PC-9 (cell line): ENCODE data around the gene ZNF28.

Experiments
- CTCF ChIP-seq: fragments of 200-600 bp; sonication (generic); conservative IDR thresholded peaks from 2 replicates; pipeline ENCODE4 v1.6.1; 2017; ENCODE audit warnings: mixed run types, antibody characterized with exemption, mild to moderate bottlenecking, moderate library complexity
- EZH2 ChIP-seq: fragments of 200-600 bp; sonication (generic); IDR thresholded peaks from 2 replicates; pipeline ENCODE4 v1.8.0; 2017; ENCODE audit warnings: antibody characterized with exemption, low read depth

- no peak for TF ChIP-seq CTCF
- TF ChIP-seq EZH2: no peak
Observed at GRCh38 chr19:52785506-52785905, 35.9 kb downstream of the ZNF28 start.
